ENCODE data around the gene CDH4. TPM values are rescaled to one million over a fixed set of nuclear protein-coding genes. Genes with fewer than 3 reads are reported as not detected.

Gene CDH4
- total RNA-seq, 1 experiment from 2014 or later: not detected

DNA sequence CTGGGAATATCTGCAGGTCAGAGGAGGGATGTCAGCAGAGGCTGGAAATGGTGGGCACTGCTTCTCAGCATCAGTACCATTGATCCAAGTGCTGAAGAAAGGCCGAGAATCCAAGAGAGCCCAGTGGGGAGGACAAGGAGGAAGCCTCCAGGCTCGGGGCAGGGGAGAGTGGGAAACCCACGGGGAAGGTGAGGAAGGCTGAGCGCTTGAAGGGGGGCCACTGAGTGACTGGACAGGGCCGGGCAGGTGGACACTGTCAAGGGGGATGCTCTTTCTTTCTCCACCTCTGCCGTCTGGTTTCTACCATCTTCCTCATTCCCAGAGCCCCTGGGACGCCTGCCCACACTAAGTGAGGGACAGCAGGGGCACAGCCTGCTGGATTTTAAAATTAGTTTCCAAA, 335.0 kb downstream of the CDH4 start:
- ChIA-PET CTCF (no interaction called here), POLR2A (ENCODE audit: unreplicated experiment) (no interaction called here)
- Histone ChIP-seq H3K4me3 (no peak overlapping the region), H3K9me2 (ENCODE audit: insufficient read depth) (no peaks in the 10 kb centered on the region), H3F3A (ENCODE audit: insufficient read depth, low read depth) (no peaks in the 10 kb centered on the region), H3K27ac (no peak overlapping the region), H3K9me3 (ENCODE audit: insufficient read depth, low read depth) (no peaks in the 10 kb centered on the region), H2AFZ (no peak overlapping the region), H3K36me3 (ENCODE audit: low read depth) (no peaks in the 10 kb centered on the region), H3K4me2 (no peak overlapping the region), H4K20me1 (ENCODE audit: insufficient read depth) (peaks cover 4% of the 10 kb centered on the region; the same call in 1 of the 2 replicates), H3K4me1 (replicated peaks; ENCODE audit: insufficient read depth) (no peaks in the 10 kb centered on the region), H3K27me3 (ENCODE audit: insufficient read depth, low read depth) (peaks cover 82% of the 10 kb centered on the region), H3K79me2 (ENCODE audit: low read depth) (no peaks in the 10 kb centered on the region)
- BruUV-seq (replicated peaks): no TSS peak
- intact Hi-C loops (cut with micrococcal nuclease; ENCODE audit: unreplicated experiment): no loop called here
- no peak for DNase-seq
- TF ChIP-seq, protein P1, sequence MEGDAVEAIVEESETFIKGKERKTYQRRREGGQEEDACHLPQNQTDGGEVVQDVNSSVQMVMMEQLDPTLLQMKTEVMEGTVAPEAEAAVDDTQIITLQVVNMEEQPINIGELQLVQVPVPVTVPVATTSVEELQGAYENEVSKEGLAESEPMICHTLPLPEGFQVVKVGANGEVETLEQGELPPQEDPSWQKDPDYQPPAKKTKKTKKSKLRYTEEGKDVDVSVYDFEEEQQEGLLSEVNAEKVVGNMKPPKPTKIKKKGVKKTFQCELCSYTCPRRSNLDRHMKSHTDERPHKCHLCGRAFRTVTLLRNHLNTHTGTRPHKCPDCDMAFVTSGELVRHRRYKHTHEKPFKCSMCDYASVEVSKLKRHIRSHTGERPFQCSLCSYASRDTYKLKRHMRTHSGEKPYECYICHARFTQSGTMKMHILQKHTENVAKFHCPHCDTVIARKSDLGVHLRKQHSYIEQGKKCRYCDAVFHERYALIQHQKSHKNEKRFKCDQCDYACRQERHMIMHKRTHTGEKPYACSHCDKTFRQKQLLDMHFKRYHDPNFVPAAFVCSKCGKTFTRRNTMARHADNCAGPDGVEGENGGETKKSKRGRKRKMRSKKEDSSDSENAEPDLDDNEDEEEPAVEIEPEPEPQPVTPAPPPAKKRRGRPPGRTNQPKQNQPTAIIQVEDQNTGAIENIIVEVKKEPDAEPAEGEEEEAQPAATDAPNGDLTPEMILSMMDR (conservative IDR thresholded peaks at IDR 0.05): no peak
- no peak for TF ChIP-seq EZH2 (IDR thresholded peaks at IDR 0.05; ENCODE audit: low read depth)

DNA sequence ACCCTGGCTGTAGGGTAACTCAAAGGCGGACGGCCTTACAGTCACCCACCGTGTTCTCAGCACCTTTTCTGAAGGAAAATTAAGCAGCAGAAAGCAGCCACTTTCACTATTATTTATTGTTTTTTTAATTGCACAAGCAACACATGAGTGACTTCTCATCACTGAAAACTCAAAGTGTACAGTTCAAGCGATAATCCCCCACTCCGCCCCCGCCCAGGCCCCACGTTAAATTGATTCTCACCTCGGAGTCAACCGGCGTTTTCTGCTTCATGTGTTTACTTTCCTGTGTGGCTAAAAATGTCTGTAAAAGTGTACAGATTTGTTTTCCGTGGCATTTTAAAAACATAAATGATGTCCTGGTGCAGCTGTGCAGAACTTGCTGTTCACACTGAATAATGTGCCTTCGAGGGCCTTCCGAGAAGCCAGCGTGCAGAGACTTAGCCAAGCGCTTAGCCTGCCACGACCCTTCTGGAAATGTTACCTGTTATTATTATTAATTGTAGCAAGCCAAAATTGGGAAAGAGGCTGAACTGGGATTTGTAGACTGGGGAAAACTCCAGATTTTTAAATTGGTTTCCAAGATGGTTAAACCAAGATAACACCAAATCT, 335.7 kb downstream of the CDH4 start:
- no peak overlapping the region for H2AFZ ChIP-seq
- no peak overlapping the region for H3K4me3 ChIP-seq
- no peaks in the 10 kb centered on the region for H3K36me3 ChIP-seq (ENCODE audit: low read depth)
- TF ChIP-seq EZH2 (IDR thresholded peaks at IDR 0.05; ENCODE audit: low read depth): no peak
- TF ChIP-seq, protein P1 (conservative IDR thresholded peaks at IDR 0.05): no peak
- no peaks in the 10 kb centered on the region; the same call in 1 of the 2 replicates for H4K20me1 ChIP-seq (ENCODE audit: insufficient read depth)
- BruUV-seq (replicated peaks): no TSS peak
- POLR2A ChIA-PET (ENCODE audit: unreplicated experiment): no interaction called here
- H3K4me2 ChIP-seq: no peak overlapping the region
- CTCF ChIA-PET: no interaction called here
- H3K27me3 ChIP-seq (ENCODE audit: insufficient read depth, low read depth): peaks cover 82% of the 10 kb centered on the region
- no peaks in the 10 kb centered on the region for H3K9me2 ChIP-seq (ENCODE audit: insufficient read depth)
- H3K79me2 ChIP-seq (ENCODE audit: low read depth): no peaks in the 10 kb centered on the region
- no peaks in the 10 kb centered on the region for H3F3A ChIP-seq (ENCODE audit: insufficient read depth, low read depth)
- intact Hi-C loops (cut with micrococcal nuclease; ENCODE audit: unreplicated experiment): no loop called here
- H3K27ac ChIP-seq: no peak overlapping the region
- no peaks in the 10 kb centered on the region for H3K4me1 ChIP-seq (replicated peaks; ENCODE audit: insufficient read depth)
- DNase-seq: no peak
- H3K9me3 ChIP-seq (ENCODE audit: insufficient read depth, low read depth): no peaks in the 10 kb centered on the region

DNA sequence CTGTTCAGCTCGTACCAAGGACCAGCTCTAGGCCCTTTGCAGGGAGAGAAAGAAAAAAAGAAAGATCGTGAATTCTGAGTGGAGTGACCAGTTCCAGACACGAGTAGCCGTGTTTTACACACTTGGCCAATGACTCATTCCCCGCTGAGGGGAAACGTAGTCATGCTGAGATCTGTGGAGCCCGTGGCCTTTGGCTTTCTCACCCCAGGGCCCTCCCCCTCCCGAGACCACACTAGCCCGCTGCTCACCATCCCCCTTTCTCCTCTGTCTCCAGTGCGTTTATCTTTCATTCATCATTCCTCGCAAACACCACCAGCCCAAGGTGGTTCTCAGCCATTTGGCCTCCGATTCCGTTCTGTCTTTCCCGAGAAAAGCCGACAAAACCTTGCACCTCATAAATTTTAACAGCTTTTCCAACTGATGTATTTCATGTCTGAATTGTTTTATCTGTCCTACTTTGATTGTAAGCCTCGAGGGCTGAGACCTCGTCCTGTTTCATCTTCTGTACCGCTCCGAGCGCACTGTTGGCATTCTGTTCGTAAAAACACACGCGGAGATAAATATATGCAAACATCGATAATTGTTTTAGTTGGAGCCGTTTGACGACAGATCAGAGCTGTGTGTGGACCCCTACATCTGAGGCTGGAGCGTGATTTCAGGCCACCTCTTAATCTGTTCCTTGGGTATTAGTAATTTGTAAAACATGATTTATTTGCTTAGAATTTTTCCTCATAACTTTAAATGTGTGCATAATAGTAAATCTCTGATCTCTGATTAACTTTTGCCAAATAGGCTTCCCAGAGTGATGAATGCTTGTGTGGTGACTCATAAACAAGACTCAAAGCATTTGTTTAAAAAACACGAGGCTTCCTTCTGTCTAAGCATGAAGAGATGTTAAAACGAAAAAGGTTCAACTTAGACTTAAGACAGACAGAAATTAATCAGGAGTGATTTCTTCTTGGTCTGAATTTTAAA, 336.6 kb downstream of the CDH4 start:
- BruUV-seq (replicated peaks): no TSS peak
- no peak for DNase-seq
- no peaks in the 10 kb centered on the region; the same call in 1 of the 2 replicates for H4K20me1 ChIP-seq (ENCODE audit: insufficient read depth)
- intact Hi-C loops (cut with micrococcal nuclease; ENCODE audit: unreplicated experiment): no loop called here
- no peaks in the 10 kb centered on the region for H3K4me1 ChIP-seq (replicated peaks; ENCODE audit: insufficient read depth)
- H3K4me2 ChIP-seq: no peak overlapping the region
- H2AFZ ChIP-seq: no peak overlapping the region
- CTCF ChIA-PET: no interaction called here
- no peaks in the 10 kb centered on the region for H3F3A ChIP-seq (ENCODE audit: insufficient read depth, low read depth)
- no peak for TF ChIP-seq EZH2 (IDR thresholded peaks at IDR 0.05; ENCODE audit: low read depth)
- TF ChIP-seq, protein P1 (conservative IDR thresholded peaks at IDR 0.05): no peak
- H3K9me2 ChIP-seq (ENCODE audit: insufficient read depth): no peaks in the 10 kb centered on the region
- no peaks in the 10 kb centered on the region for H3K36me3 ChIP-seq (ENCODE audit: low read depth)
- H3K27me3 ChIP-seq (ENCODE audit: insufficient read depth, low read depth): peaks cover 81% of the 10 kb centered on the region
- no peak overlapping the region for H3K4me3 ChIP-seq
- POLR2A ChIA-PET (ENCODE audit: unreplicated experiment): no interaction called here
- no peak overlapping the region for H3K27ac ChIP-seq
- no peaks in the 10 kb centered on the region for H3K9me3 ChIP-seq (ENCODE audit: insufficient read depth, low read depth)
- no peaks in the 10 kb centered on the region for H3K79me2 ChIP-seq (ENCODE audit: low read depth)
